Measurements from ENCODE around the gene AMDHD1.

AMDHD1 gene

DNA sequence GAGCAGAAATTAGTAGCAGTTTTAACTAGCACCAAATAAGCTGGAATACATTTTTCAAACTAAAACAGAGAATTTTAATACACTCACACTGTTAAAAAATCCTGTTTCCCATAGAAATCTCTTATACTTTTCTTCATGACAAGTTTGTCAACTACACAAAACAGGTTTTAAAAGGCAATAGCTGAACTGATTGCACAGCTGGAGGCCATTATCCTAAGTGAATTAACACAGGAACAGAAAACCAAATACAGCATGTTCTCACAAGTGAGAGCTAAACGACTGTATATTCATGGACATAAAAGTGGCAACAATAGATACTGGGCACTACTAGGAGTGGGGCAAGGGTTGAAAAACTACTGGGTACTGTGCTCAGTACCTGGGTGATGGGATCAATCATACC is 64.6 kb downstream of the AMDHD1 start:
- no peak overlapping the region for H3K4me3 ChIP-seq (ENCODE audit: low read depth, low read length)
- in situ Hi-C loops (cut with HindIII; ENCODE audit: low sequenced_read_pairs): no loop called here
- DNase-seq (ENCODE audit: low read depth, low spot score): no peak
- TF ChIP-seq, protein P1, sequence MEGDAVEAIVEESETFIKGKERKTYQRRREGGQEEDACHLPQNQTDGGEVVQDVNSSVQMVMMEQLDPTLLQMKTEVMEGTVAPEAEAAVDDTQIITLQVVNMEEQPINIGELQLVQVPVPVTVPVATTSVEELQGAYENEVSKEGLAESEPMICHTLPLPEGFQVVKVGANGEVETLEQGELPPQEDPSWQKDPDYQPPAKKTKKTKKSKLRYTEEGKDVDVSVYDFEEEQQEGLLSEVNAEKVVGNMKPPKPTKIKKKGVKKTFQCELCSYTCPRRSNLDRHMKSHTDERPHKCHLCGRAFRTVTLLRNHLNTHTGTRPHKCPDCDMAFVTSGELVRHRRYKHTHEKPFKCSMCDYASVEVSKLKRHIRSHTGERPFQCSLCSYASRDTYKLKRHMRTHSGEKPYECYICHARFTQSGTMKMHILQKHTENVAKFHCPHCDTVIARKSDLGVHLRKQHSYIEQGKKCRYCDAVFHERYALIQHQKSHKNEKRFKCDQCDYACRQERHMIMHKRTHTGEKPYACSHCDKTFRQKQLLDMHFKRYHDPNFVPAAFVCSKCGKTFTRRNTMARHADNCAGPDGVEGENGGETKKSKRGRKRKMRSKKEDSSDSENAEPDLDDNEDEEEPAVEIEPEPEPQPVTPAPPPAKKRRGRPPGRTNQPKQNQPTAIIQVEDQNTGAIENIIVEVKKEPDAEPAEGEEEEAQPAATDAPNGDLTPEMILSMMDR (IDR thresholded peaks at IDR 0.05; ENCODE audit: low read depth, low read length): no peak

DNA sequence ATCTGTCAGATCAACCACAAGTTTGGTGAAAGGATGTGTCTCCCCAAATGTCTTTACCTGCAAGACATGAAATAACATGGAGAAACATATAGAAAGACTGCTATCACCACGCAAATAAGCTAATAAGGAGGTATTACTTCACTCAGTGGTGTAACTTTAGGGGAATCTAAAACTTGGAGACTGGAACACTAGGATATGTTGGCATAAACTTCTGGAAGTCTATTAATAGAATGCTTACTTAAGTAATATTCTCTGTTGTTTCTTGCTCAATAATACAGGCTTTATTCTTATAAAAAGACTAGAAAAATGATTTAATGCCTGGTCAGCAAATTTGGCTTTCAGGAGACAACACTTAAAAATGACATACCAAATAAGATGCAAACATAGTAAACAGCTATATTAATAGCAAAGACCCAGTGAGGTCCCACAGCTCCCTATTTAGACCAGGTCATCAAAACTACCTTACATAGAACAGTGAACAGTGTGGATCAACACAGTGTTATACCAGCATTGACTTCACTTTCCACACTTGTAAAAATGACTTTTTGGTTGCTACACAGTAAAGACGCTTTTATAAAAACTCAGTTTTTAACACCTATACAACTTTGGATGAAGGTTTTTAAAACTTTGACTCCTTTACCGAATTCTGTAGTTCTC is 71.9 kb downstream of the AMDHD1 start:
- no peak for DNase-seq (ENCODE audit: low read depth, low spot score)
- in situ Hi-C loops (cut with HindIII; ENCODE audit: low sequenced_read_pairs): no loop called here
- no peak overlapping the region for H3K4me3 ChIP-seq (ENCODE audit: low read depth, low read length)
- TF ChIP-seq, protein P1 (IDR thresholded peaks at IDR 0.05; ENCODE audit: low read depth, low read length): no peak

DNA sequence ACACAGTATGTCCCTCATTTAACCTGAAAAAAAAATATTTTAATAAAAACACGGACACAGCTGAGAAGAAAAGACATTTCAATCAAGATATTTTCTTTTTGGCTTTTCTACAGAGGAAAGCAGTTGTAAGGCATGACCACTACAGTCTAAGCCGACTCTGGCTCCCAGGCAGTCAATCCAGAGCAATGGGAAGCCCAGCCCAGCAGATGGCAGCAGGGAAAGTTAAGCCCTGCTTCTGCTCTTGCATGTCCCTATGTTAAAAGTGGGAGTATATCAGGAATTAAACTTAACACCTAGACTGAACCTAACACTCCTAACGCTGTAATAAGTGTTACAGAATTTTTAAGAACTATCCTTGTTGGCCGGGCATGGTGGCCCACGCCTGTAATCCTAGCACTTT is 72.5 kb downstream of the AMDHD1 start:
- peak; percentile 25 for DNase-seq (ENCODE audit: low read depth, low spot score)
- TF ChIP-seq, protein P1 (IDR thresholded peaks at IDR 0.05; ENCODE audit: low read depth, low read length): peak; percentile 56
- in situ Hi-C loops (cut with HindIII; ENCODE audit: low sequenced_read_pairs): no loop called here
- H3K4me3 ChIP-seq (ENCODE audit: low read depth, low read length): no peak overlapping the region

Data from astrocyte of the spinal cord (primary cell).